ENCODE data around the gene CMSS1.

GRCh38 chr3:99873269-99874102 is 55.8 kb downstream of the CMSS1 start:
- TF ChIP-seq CTCF (IDR thresholded peaks at IDR 0.05) (no peak), POLR2AphosphoS5 (IDR thresholded peaks at IDR 0.05) (no peak)
